ENCODE data around the gene CPVL. TPM values are rescaled to one million over a fixed set of nuclear protein-coding genes. Genes with fewer than 3 reads are reported as not detected.

CPVL gene
- total and polyA plus RNA-seq, 2 experiments from 2014 or later = 30.6 to 95.2 TPM

GRCh38 chr7:29122081-29122480 lies 24.3 kb downstream of the CPVL start:
- Histone ChIP-seq H3K36me3 (no peaks in the 10 kb centered on the region), H3K4me1 (ENCODE audit: low read depth) (no peaks in the 10 kb centered on the region), H3K27ac (no peak overlapping the region), H3K4me3 (no peak overlapping the region), H3K27me3 (no peaks in the 10 kb centered on the region), H3K9me3 (ENCODE audit: low read depth) (no peaks in the 10 kb centered on the region)
- TF ChIP-seq CTCF (IDR thresholded peaks at IDR 0.05; ENCODE audit: low read depth, low read length) = no peak
- DNase-seq (ENCODE audit: low read depth in 1 of 2, low spot score in 1 of 2) = no peak

GRCh38 chr7:29120955-29121354 lies 25.4 kb downstream of the CPVL start:
- DNase-seq (ENCODE audit: low read depth in 1 of 2, low spot score in 1 of 2) = no peak
- TF ChIP-seq CTCF (IDR thresholded peaks at IDR 0.05; ENCODE audit: low read depth, low read length) = no peak
- H3K9me3 ChIP-seq (ENCODE audit: low read depth) = no peaks in the 10 kb centered on the region
- H3K4me3 ChIP-seq = no peak overlapping the region
- no peaks in the 10 kb centered on the region for H3K27me3 ChIP-seq
- no peaks in the 10 kb centered on the region for H3K4me1 ChIP-seq (ENCODE audit: low read depth)
- H3K27ac ChIP-seq = no peak overlapping the region
- no peaks in the 10 kb centered on the region for H3K36me3 ChIP-seq

GRCh38 chr7:29119538-29119937 lies 26.8 kb downstream of the CPVL start:
- no peak overlapping the region for H3K4me3 ChIP-seq
- H3K27ac ChIP-seq = no peak overlapping the region
- H3K36me3 ChIP-seq = no peaks in the 10 kb centered on the region
- no peak for TF ChIP-seq CTCF (IDR thresholded peaks at IDR 0.05; ENCODE audit: low read depth, low read length)
- H3K9me3 ChIP-seq (ENCODE audit: low read depth) = no peaks in the 10 kb centered on the region
- no peak for DNase-seq (ENCODE audit: low read depth in 1 of 2, low spot score in 1 of 2)
- H3K4me1 ChIP-seq (ENCODE audit: low read depth) = no peaks in the 10 kb centered on the region
- H3K27me3 ChIP-seq = no peaks in the 10 kb centered on the region

- Histone ChIP-seq H3K27ac (no peak overlapping the region), H3K4me3 (no peak overlapping the region), H3K36me3 (no peaks in the 10 kb centered on the region), H3K4me1 (ENCODE audit: low read depth) (no peaks in the 10 kb centered on the region), H3K27me3 (no peaks in the 10 kb centered on the region), H3K9me3 (ENCODE audit: low read depth) (no peaks in the 10 kb centered on the region)
- TF ChIP-seq CTCF (IDR thresholded peaks at IDR 0.05; ENCODE audit: low read depth, low read length) = no peak
- no peak for DNase-seq (ENCODE audit: low read depth in 1 of 2, low spot score in 1 of 2)
Observed at GRCh38 chr7:29116361-29117200, 29.8 kb downstream of the CPVL start.

- no peak for TF ChIP-seq CTCF (IDR thresholded peaks at IDR 0.05; ENCODE audit: low read depth, low read length)
- Histone ChIP-seq H3K4me1 (ENCODE audit: low read depth) (no peaks in the 10 kb centered on the region), H3K9me3 (ENCODE audit: low read depth) (no peaks in the 10 kb centered on the region), H3K27ac (no peak overlapping the region), H3K36me3 (no peaks in the 10 kb centered on the region), H3K4me3 (no peak overlapping the region), H3K27me3 (no peaks in the 10 kb centered on the region)
- DNase-seq (ENCODE audit: low read depth in 1 of 2, low spot score in 1 of 2) = no peak
Observed at GRCh38 chr7:29115753-29116152, 30.6 kb downstream of the CPVL start.

All from cardiac muscle cell (in vitro differentiated cells and primary cell).